GM19240 (cell line): ENCODE measurements around the gene PDE12.
"Not testable (repeated sequence)": the region's sequence is repeated elsewhere in the genome, so short reads cannot be mapped to it uniquely, and the experiment has no call there.

ENCODE experiments used
- DNase-seq: peaks from one replicate; pipeline ENCODE4 v3.0.0; 2011; ENCODE audit warnings: low spot score; ENCODE audit not compliant: insufficient read length

The PDE12 gene

DNA sequence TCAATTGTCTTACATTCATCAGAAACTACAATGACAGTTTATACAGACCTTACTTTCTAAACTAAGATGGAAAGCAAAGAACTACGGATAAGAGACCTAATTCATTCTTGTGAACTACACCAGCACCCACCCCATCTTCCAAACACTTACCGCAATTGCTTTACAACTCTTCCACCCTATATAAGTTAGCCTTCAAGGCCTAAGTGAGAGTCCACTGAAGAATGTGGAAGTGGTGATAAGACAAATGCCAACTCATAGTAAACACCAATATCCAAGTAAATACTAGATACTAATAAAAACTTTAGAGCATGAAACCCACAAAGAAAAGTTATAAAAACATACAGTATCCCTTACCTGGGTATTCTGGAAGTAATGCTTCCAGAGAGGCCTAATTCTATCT, 27.5 kb downstream of the PDE12 start:
- DNase-seq, result no peak

- no peak for DNase-seq
Observed at GRCh38 chr3:57586778-57587177, 30.7 kb downstream of the PDE12 start.

- DNase-seq, result no peak
Observed at GRCh38 chr3:57587905-57588304, 31.8 kb downstream of the PDE12 start.

GRCh38 chr3:57592306-57592705, 36.2 kb downstream of the PDE12 start:
- DNase-seq, result no peak

DNA sequence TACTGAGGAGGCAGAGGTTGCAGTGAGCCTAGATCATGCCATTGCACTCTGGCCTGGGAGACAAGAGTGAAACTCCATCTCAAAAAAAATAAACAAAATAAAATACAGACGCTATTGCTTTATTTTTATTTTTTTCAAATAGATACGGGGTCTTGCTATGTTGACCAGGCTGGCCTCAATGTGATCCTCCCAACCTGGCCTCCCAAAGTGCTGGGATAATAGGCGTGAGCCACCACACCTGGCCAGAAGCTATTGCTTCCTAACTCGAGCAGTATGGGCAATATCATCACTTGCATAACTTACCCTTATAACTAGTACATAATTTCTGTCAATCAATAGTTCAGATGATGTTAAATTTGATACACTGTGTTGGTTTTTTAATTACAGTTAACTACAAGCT, 38.1 kb downstream of the PDE12 start:
- no peak for DNase-seq

DNA sequence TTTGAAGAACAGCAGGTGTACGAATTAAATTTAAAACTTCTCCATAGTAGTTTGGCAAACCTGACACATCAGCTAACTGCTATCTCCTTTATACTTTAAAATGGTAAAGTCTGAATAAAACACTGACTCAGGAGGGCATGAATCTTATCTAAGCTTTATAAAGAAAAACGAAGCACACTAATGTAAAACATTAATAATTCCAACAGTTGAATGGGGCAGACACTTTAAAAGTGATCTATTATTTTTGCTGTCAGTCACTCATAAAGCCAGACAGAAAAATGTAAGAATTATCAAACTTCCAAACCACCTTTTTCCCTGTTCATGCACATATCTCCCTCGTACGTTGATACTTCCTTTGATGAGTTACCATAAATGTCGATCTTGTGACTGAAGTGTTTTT, 38.5 kb downstream of the PDE12 start:
- no peak for DNase-seq

DNA sequence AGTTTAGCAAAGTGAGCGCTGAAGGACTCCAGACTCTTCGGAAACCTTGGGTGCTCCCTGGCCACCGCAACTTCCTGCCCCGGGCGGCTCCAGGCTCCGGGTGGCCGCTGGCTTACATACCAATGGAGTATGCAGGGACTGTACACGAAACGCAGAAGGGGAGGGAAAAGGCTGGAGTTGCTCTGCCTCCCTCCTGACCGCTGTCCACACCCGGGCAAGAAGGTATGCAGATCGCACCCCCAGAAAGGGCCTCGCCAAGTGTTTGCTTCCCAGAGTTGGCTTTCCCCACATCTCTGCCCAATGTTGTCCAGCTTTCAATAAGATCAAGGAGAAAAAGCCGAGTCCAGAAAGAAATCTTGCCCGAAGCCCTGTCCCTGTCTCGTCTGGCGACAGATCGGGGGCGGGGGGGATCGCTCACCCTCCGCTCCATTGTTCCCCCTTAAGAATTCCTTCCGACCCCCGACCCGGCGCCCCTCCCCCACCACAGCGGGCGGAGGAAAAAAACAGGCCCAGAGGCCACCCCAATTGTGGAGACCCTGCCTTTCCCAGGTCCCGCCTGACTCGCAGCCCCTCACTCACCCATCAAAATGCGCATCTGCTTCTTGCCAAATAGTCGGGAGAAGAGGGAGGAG, 40.5 kb downstream of the PDE12 start:
- peak; percentile 5 for DNase-seq

DNA sequence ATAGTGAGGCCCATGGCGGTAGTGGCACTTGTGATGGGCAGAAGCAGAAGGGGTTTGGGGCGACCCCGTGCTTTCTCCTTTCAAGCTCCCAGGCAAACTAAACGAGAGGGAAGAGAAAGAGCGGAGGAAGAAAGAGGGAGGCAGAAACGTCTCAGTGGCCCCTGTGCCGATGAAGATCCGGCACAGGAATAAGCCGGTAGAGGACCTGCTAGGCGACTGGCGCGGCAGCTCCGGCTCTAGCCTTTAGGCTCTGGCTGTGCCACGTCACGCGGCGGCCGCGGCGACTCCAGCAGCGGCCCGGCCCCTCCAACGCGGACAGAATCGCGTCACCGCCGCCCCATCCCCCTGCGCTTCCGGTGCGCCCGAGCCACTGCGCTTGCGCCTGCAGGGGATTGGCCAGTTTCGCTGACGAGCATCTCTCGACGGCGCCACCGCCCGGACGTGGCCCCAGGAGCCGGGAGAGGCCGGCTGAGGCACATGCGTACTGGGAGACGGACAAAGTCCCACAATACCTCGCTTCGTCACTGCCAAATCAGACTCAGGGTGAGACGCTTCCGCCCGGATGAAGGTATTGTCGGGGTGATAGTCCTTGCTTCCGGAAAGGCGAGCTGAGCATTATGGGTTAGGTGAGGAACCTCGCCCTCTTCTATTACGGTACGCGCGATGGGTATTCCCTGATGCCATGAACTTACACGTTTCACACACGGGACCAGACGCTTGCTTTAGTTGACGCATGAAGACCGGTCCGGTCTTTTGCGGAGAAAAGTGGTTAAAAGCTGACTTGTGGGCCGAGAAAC, 41.3 kb downstream of the PDE12 start, which contains the start of gene ARF4:
ARF4 (minus strand) TSS at position 218 of the 797 bp plus-strand sequence; CDS start at position 14, 204 bp downstream.
- peak; percentile 94 for DNase-seq

DNA sequence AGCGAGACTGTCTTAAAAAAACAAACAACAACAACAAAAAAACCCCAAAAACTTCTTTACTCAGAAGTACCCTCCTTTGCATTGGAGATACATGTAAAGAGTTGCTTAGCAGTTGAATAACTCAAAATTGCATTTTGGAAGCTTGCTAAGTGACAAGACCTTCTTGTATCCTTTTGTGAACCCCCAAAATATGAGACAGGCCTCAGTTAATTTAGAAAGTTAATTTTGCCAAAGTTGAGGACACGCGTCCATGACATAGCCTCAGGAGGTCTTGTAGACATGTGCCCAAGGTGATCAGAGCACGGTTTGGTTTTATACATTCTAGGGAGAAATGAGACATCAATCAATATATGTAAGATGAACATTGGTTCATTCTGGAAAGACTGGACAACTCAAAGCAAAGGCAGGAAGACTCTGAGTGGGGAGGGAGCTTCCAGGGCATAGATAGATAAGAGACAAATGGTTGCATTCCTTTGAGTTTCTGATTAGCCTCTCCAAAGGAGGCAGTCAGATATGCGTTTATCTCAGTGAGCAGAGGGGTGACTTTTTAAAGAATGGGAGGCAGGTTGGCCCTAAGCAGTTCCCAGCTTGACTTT, 42.8 kb downstream of the PDE12 start:
- DNase-seq, result no peak

- DNase-seq, result no peak
Observed at GRCh38 chr3:57600195-57600594, 44.1 kb downstream of the PDE12 start.

DNA sequence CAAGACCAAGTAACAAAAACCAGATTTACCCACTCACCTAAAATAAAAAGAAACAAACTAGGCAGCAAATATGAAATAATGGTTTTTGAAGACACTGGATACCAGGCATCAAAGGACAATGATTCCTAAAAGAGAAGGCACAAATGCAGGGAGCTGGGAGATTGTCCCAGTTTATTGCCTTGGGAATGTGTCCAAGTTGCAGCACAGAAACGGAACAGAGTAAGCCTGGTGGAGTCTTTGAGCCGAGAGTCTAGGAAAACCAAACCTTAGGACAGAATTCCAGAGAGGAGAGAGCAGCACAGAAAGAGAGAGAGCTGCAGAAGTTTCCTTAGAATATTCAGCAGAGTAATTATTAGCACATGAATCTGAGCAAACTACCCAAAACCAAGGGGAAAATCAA, 48.9 kb downstream of the PDE12 start:
- no peak for DNase-seq

DNA sequence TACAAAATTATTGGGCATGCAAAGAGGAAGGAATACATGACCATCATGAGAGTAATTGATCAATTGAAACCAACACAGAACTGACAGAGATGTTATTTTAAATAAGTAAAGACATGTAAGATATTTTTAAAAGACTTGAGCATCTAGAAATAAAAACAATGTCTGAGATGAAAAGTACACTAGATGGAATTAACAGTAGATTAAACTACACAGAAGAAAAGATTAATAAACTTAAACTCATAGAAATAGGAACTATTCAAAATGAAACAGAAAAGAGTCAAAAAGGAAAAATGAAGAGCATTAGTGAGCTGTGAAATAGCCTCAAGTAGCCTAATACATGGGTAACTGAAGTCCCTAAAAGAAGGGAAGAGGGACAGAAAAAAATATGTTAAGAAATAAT, 49.6 kb downstream of the PDE12 start:
- DNase-seq, result no peak

GRCh38 chr3:57611870-57612269, 55.8 kb downstream of the PDE12 start:
- DNase-seq, result not testable (repeated sequence)

- DNase-seq, result no peak
Observed at GRCh38 chr3:57616233-57616632, 60.2 kb downstream of the PDE12 start.
